B cell (primary cell): ENCODE results near the gene ACMSD. TPM values are rescaled to one million over a fixed set of nuclear protein-coding genes. Genes with fewer than 3 reads are reported as not detected.

Experiments
- ATAC-seq: fragments of 200-7000 bp; cut with Tn5 transposase; one replicate; pipeline ENCODE4 v1.10.0; 2021; ENCODE audit warnings: low read depth, mild to moderate bottlenecking, moderate number of reproducible peaks, moderate library complexity
- CTCF ChIA-PET: fragments of 350-600 bp; sonication (Branson Sonifier 250); formaldehyde crosslinking; loops from one replicate; lab custom pipeline; 2021; ENCODE audit warnings: antibody characterized with exemption, inconsistent platforms; lab: Charles Lee
- POLR2A ChIA-PET: fragments of 350-600 bp; sonication (Branson Sonifier 250); formaldehyde crosslinking; loops from one replicate; lab custom pipeline; 2021; ENCODE audit warnings: antibody characterized with exemption; lab: Charles Lee
- DNase-seq: peaks from one replicate; pipeline ENCODE4 v3.0.0; 2013
- H2AFZ ChIP-seq: 2 replicates; pipeline ENCODE4 v1.6.1; 2012; ENCODE audit warnings: mild to moderate bottlenecking, low read depth, low read length; ENCODE audit not compliant: insufficient read depth, poor library complexity, severe bottlenecking
- H3K27ac ChIP-seq, 2 donors: 1 replicate in 1 of 2; 2 replicates in 1 of 2; pipeline ENCODE4 v1.5.1; 2012 to 2013; ENCODE audit warnings: low read length in 2 of 2, mild to moderate bottlenecking in 2 of 2, moderate library complexity in 1 of 2
- H3K27me3 ChIP-seq, 4 experiments: fragments of 200-600 bp in 1 of 4; sonication (generic) in 1 of 4; replicated peaks in 1 of 4; 1 replicate in 2 of 4; 2 replicates in 2 of 4; pipeline versions ENCODE4 v1.6.1 to v1.7.0; 2013 to 2016; ENCODE audit warnings: low read length in 3 of 4, mild to moderate bottlenecking in 2 of 4, mixed read lengths in 1 of 4, moderate library complexity in 1 of 4; ENCODE audit not compliant: insufficient read depth in 4 of 4, control insufficient read depth in 3 of 4; ENCODE audit errors: control extremely low read depth in 1 of 4
- H3K36me3 ChIP-seq, 2 experiments: replicated peaks in 1 of 2; 1 replicate in 1 of 2; 2 replicates in 1 of 2; pipeline versions ENCODE4 v1.6.1 to v1.7.1; 2013; ENCODE audit warnings: low read length in 1 of 2; ENCODE audit not compliant: insufficient read depth in 2 of 2, control insufficient read depth in 1 of 2; ENCODE audit errors: control extremely low read depth in 1 of 2, extremely low read depth in 1 of 2
- H3K4me1 ChIP-seq, 2 donors: fragments of 200-600 bp in 1 of 2; sonication (generic) in 1 of 2; 1 replicate in 1 of 2; 2 replicates in 1 of 2; pipeline versions ENCODE4 v1.5.1 to v1.6.1; 2013 to 2017; ENCODE audit warnings: low read length in 2 of 2; ENCODE audit not compliant: control insufficient read depth in 2 of 2, insufficient read depth in 2 of 2
- H3K4me2 ChIP-seq: replicated peaks from 2 replicates; pipeline ENCODE3; 2012; ENCODE audit warnings: mild to moderate bottlenecking, low read depth, low read length; ENCODE audit not compliant: poor library complexity, severe bottlenecking
- H3K4me3 ChIP-seq, 5 experiments: fragments of 200-600 bp in 1 of 5; sonication (generic) in 1 of 5; 1 replicate in 3 of 5; 2 replicates in 2 of 5; pipeline versions ENCODE4 v1.5.1 to v1.7.0; 2011 to 2016; ENCODE audit warnings: low read length in 4 of 5, mild to moderate bottlenecking in 4 of 5, low read depth in 2 of 5, control low read depth in 1 of 5, moderate library complexity in 1 of 5; ENCODE audit not compliant: insufficient read depth in 1 of 5; ENCODE audit errors: control extremely low read depth in 1 of 5, extremely low read depth in 1 of 5
- H3K79me2 ChIP-seq: fragments of 200-600 bp; sonication (generic); one replicate; pipeline ENCODE4 v1.6.0; 2016; ENCODE audit warnings: low read length; ENCODE audit not compliant: control insufficient read depth, insufficient read depth
- H3K9ac ChIP-seq: fragments of 200-600 bp; sonication (generic); 2 replicates; pipeline ENCODE4 v1.6.1; 2017; ENCODE audit warnings: mild to moderate bottlenecking, low read length, moderate library complexity
- H3K9me3 ChIP-seq, 3 donors: one replicate each; pipeline versions ENCODE4 v1.6.1 to v1.7.1; 2013; ENCODE audit warnings: low read length in 2 of 3; ENCODE audit not compliant: control insufficient read depth in 2 of 3, insufficient read depth in 1 of 3; ENCODE audit errors: control extremely low read depth in 1 of 3
- H4K20me1 ChIP-seq: 2 replicates; pipeline ENCODE4 v1.6.0; 2012; ENCODE audit warnings: mild to moderate bottlenecking, low read length; ENCODE audit not compliant: insufficient read depth, control insufficient read depth, poor library complexity, severe bottlenecking
- H3K27ac Mint-ChIP-seq: one replicate; pipeline ENCODE4 v1.8.0; 2021; ENCODE audit warnings: mixed read lengths
- H3K27me3 Mint-ChIP-seq: one replicate; pipeline ENCODE4 v1.8.0; 2021; ENCODE audit warnings: mixed read lengths
- H3K4me1 Mint-ChIP-seq: one replicate; pipeline ENCODE4 v1.8.0; 2021; ENCODE audit warnings: mixed read lengths
- H3K4me3 Mint-ChIP-seq: one replicate; pipeline ENCODE4 v1.8.0; 2021; ENCODE audit warnings: mixed read lengths
- H3K9me3 Mint-ChIP-seq: one replicate; pipeline ENCODE4 v1.8.0; 2022; ENCODE audit warnings: mixed read lengths; ENCODE audit not compliant: insufficient read depth
- CTCF ChIP-seq: fragments of 200-600 bp; IDR thresholded peaks from one replicate; pipeline ENCODE4 v1.8.0; 2022; ENCODE audit warnings: antibody characterized with exemption, mild to moderate bottlenecking
- EZH2 ChIP-seq: IDR thresholded peaks from 2 replicates; pipeline ENCODE4 v1.6.1; 2012; ENCODE audit warnings: borderline replicate concordance, low read depth, mild to moderate bottlenecking, moderate library complexity, low read length; ENCODE audit not compliant: insufficient read depth, poor library complexity, severe bottlenecking
- WGBS: methylation state at CpG from one replicate; pipeline ENCODE4 v1.1.5; 2013; ENCODE audit warnings: missing lambda C conversion rate; ENCODE audit not compliant: insufficient coverage; 5-methylcytosine and 5-hydroxymethylcytosine counted together
- intact Hi-C: fragments of 100-400 bp; cut with micrococcal nuclease; formaldehyde crosslinking; loops from one replicate; pipeline ENCODE4 v1.10.0; 2022
- polyA plus RNA-seq: library from polyadenylated mRNA; depleted of rRNA; stranded (reverse); fragments of >200 nt; gene quantifications from 2 replicates; pipeline ENCODE4 v1.2.3, GENCODE V29; 2012
- total RNA-seq, 2 donors: library from RNA; stranded (reverse); fragments of 120-200 nt in 1 of 2; gene quantifications; 1 replicate in 1 of 2; 2 replicates in 1 of 2; pipeline versions ENCODE4 v1.2.3 to v1.2.4, GENCODE V29; 2013 to 2022

ACMSD gene
- total and polyA plus RNA-seq, 2 donors (not counting 1 experiment from before 2014, with no cell fraction given): not detected

DNA sequence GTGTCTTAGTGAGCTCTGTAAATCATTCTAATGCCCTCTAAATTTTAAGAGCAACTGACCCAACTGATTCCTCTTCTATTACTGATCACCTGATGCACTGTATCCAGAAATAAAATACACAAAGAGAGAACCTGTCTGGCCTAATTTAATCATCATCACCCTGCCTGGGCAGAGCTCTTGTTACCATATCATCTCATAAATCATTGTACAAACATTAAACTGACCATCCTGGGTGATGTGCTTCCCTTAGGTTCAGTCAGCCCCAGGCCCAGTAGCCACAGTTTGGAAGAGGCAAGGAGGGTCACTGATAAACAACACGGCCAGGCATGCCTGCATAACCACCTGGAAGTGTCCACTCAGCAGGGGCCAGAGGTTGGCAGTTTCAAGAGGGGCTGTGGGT is 22.7 kb upstream of the ACMSD start:
- H3K4me3 Mint-ChIP-seq: no peak overlapping the region
- H3K27me3 Mint-ChIP-seq: peaks cover 9% of the 10 kb centered on the region
- ChIA-PET POLR2A (no interaction called here), CTCF (no interaction called here)
- TF ChIP-seq EZH2: no peak
- TF ChIP-seq CTCF: no peak
- H3K27ac ChIP-seq: no peak overlapping the region
- DNase-seq (no peak), ATAC-seq (no peak)
- no peak overlapping the region for H3K4me2 ChIP-seq
- no peaks in the 10 kb centered on the region for H4K20me1 ChIP-seq
- H3K4me3 ChIP-seq: no peak overlapping the region
- H3K27ac Mint-ChIP-seq: no peak overlapping the region
- H3K36me3 ChIP-seq: no peaks in the 10 kb centered on the region
- peaks cover 3 to 23% (median 12%) of the 10 kb centered on the region in 3 donors for H3K9me3 ChIP-seq
- H2AFZ ChIP-seq: no peak overlapping the region
- no peak overlapping the region for H3K9ac ChIP-seq
- intact Hi-C loops: no loop called here
- H3K4me1 ChIP-seq: no peaks in the 10 kb centered on the region
- peaks cover 9% of the 10 kb centered on the region for H3K9me3 Mint-ChIP-seq
- peaks cover 0 to 3% (median 0%) of the 10 kb centered on the region in 4 experiments for H3K27me3 ChIP-seq
- H3K4me1 Mint-ChIP-seq: no peaks in the 10 kb centered on the region
- WGBS: no CpG with 5 or more reads among the region's 1 CpG
- no peaks in the 10 kb centered on the region for H3K79me2 ChIP-seq

DNA sequence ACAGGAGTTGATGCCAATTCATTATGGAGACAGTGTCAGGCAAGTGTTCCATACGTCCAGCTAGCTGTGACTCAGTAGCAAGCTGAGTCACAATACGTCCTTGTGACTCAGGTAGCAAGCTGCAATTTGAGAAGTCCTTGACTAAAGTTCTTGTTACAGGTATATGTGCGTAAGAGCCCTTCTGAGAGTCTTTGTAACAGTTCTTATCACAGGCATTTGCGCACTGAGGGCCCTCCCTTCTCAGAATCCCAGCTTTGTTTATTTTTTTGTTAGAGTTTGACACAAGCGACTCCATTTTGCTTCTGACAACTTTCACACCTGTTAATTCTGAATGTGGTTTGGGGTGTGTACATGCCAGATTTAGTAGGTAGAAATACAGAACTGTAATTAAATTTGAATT is 20.1 kb upstream of the ACMSD start:
- WGBS: 83% methylated on average over 2 of the region's 5 CpGs
- H3K9ac ChIP-seq: no peak overlapping the region
- ChIA-PET CTCF (interaction anchor here (0.6 kb wide), 1 partner anchor 34 kb away, joined by 3 read pairs; no protein-coding TSS in a partner anchor), POLR2A (no interaction called here)
- H3K4me1 Mint-ChIP-seq: no peaks in the 10 kb centered on the region
- no peak overlapping the region for H2AFZ ChIP-seq
- no peak overlapping the region for H3K4me2 ChIP-seq
- H4K20me1 ChIP-seq: no peaks in the 10 kb centered on the region
- TF ChIP-seq CTCF (no peak), EZH2 (no peak)
- H3K79me2 ChIP-seq: no peaks in the 10 kb centered on the region
- no peak overlapping the region for H3K4me3 Mint-ChIP-seq
- intact Hi-C loops: no loop called here
- H3K27ac ChIP-seq: no peak overlapping the region
- ATAC-seq (no peak), DNase-seq (no peak)
- no peak overlapping the region for H3K27ac Mint-ChIP-seq
- no peaks in the 10 kb centered on the region for H3K36me3 ChIP-seq
- H3K4me1 ChIP-seq: no peaks in the 10 kb centered on the region
- no peak overlapping the region for H3K4me3 ChIP-seq
- H3K9me3 Mint-ChIP-seq: peaks cover 2% of the 10 kb centered on the region
- H3K27me3 ChIP-seq: peaks cover 0 to 1% (median 0%) of the 10 kb centered on the region in 4 experiments
- peaks cover 0 to 11% (median 3%) of the 10 kb centered on the region in 3 donors for H3K9me3 ChIP-seq
- H3K27me3 Mint-ChIP-seq: peaks cover 14% of the 10 kb centered on the region
